GM18909 (cell line): Measurements from ENCODE around the gene CDHR2.
"Not testable (repeated sequence)": the region's sequence is repeated elsewhere in the genome, so short reads cannot be mapped to it uniquely, and the experiment has no call there.

Experiments
- ATAC-seq: cut with Tn5 transposase; IDR thresholded peaks from one replicate; pipeline ENCODE4 v1.9.1; 2021; ENCODE audit warnings: mild to moderate bottlenecking; ENCODE audit not compliant: unreplicated experiment, poor library complexity

Gene CDHR2

GRCh38 chr5:176565760-176566288 is 16.7 kb downstream of the CDHR2 start:
- ATAC-seq = no peak

GRCh38 chr5:176568657-176569056 is 19.5 kb downstream of the CDHR2 start:
- no peak for ATAC-seq

GRCh38 chr5:176570044-176570443 is 20.9 kb downstream of the CDHR2 start:
- ATAC-seq = no peak

GRCh38 chr5:176573564-176574296 is 24.6 kb downstream of the CDHR2 start:
- no peak for ATAC-seq

- ATAC-seq = no peak
These were observed 25.1 kb downstream of the CDHR2 start for GRCh38 chr5:176574297-176574591.

GRCh38 chr5:176575066-176575465 is 25.9 kb downstream of the CDHR2 start:
- ATAC-seq = no peak

- no peak for ATAC-seq
These were observed 26.6 kb downstream of the CDHR2 start for GRCh38 chr5:176575488-176576422.

- no peak for ATAC-seq
These were observed 28.4 kb downstream of the CDHR2 start for GRCh38 chr5:176577312-176578176.

- ATAC-seq = no peak
These were observed 29.3 kb downstream of the CDHR2 start for GRCh38 chr5:176578391-176578808.

GRCh38 chr5:176579323-176579722 is 30.2 kb downstream of the CDHR2 start:
- ATAC-seq = no peak

- ATAC-seq = no peak
These were observed 32.2 kb downstream of the CDHR2 start for GRCh38 chr5:176581361-176581760.

- no peak for ATAC-seq
These were observed 33.9 kb downstream of the CDHR2 start for GRCh38 chr5:176583076-176583475.

- ATAC-seq = no peak
These were observed 38.3 kb downstream of the CDHR2 start for GRCh38 chr5:176587398-176587797.

- ATAC-seq = no peak
These were observed 39.2 kb downstream of the CDHR2 start for GRCh38 chr5:176588297-176588696.

GRCh38 chr5:176589039-176589769 is 40.1 kb downstream of the CDHR2 start:
- ATAC-seq = no peak

GRCh38 chr5:176590035-176590717 is 41.0 kb downstream of the CDHR2 start:
- ATAC-seq = no peak

GRCh38 chr5:176591667-176592066 is 42.5 kb downstream of the CDHR2 start:
- not testable (repeated sequence) for ATAC-seq

- ATAC-seq = no peak
These were observed 43.4 kb downstream of the CDHR2 start for GRCh38 chr5:176592573-176592972.

GRCh38 chr5:176593273-176593869 is 44.2 kb downstream of the CDHR2 start:
- no peak for ATAC-seq
